Measurements from ENCODE around the gene SPATA6L. TPM values are rescaled to one million over a fixed set of nuclear protein-coding genes. Genes with fewer than 3 reads are reported as not detected.

The SPATA6L gene
- total and polyA plus RNA-seq, 9 of the 15 experiments (the other 6 are each of a cell fraction or from before 2014, with no cell fraction given) = 0.03 to 1.00 (median 0.08) TPM; not detected in 4

GRCh38 chr9:4581861-4582565 is 84.3 kb downstream of the SPATA6L start:
- no peak for DNase-seq (ENCODE audit: extremely low read depth in 1 of 4, low spot score in 3 of 4)
- 0% methylated on average over 1 of the region's 1 CpG for WGBS (ENCODE audit: insufficient coverage, low coverage, missing lambda C conversion rate)
- peaks cover under 1 to 10% of the 10 kb centered on the region in 2 experiments; a peak in 3 of 5 replicates for H3K27me3 ChIP-seq (ENCODE audit: control insufficient read depth in 2 of 2, insufficient read depth in 2 of 2, low read length in 2 of 2)
- H3K4me3 ChIP-seq = no peak overlapping the region
- FAIRE-seq = no peak
- no peaks in the 10 kb centered on the region for H3K36me3 ChIP-seq (ENCODE audit: control insufficient read depth, insufficient read depth, low read length)
- no peaks in the 10 kb centered on the region for H3K9me1 ChIP-seq (ENCODE audit: control insufficient read depth, insufficient read depth, low read length)
- no peaks in the 10 kb centered on the region for H3K4me1 ChIP-seq (replicated peaks in 1 of 2; ENCODE audit: control insufficient read depth in 2 of 2, insufficient read depth in 2 of 2, low read length in 2 of 2)
- no peaks in the 10 kb centered on the region for H3K79me2 ChIP-seq (ENCODE audit: control insufficient read depth, insufficient read depth, low read length)
- in situ Hi-C loops (cut with MboI) = no loop called here
- H3K27ac ChIP-seq (ENCODE audit: extremely low read depth, low read depth, low read length) = no peak overlapping the region
- no peaks in the 10 kb centered on the region; the same call in 1 of the 2 replicates for H4K20me1 ChIP-seq (replicated peaks; ENCODE audit: control insufficient read depth, insufficient read depth, low read length)
- no peak for ATAC-seq
- H3K9ac ChIP-seq (ENCODE audit: insufficient read depth in 1 of 2, low read depth in 2 of 2, low read length in 2 of 2) = no peak overlapping the region
- BruUV-seq (replicated peaks) = no TSS peak
- no peak for TF ChIP-seq MAX (CRISPR knock-in tag; IDR thresholded peaks at IDR 0.05)
- TF ChIP-seq ZBTB5 (IDR thresholded peaks at IDR 0.05) = no peak
- CTCF ChIA-PET (ENCODE audit: low intra/inter-chr PET ratio) = no interaction called here
- H2AFZ ChIP-seq (ENCODE audit: low read depth, low read length) = no peak overlapping the region
- H3K4me2 ChIP-seq (ENCODE audit: insufficient read depth, low read length) = no peak overlapping the region
- intact Hi-C loops (cut with micrococcal nuclease) = no loop called here
- H3K9me3 ChIP-seq (replicated peaks; ENCODE audit: control insufficient read depth, insufficient read depth, low read depth, low read length) = no peaks in the 10 kb centered on the region
- POLR2A ChIA-PET = no interaction called here

Measured in K562 (cell line).